ENCODE measurements around the gene KCNB1.
"Not testable (repeated sequence)": the region's sequence is repeated elsewhere in the genome, so short reads cannot be mapped to it uniquely, and the experiment has no call there.

Gene KCNB1

DNA sequence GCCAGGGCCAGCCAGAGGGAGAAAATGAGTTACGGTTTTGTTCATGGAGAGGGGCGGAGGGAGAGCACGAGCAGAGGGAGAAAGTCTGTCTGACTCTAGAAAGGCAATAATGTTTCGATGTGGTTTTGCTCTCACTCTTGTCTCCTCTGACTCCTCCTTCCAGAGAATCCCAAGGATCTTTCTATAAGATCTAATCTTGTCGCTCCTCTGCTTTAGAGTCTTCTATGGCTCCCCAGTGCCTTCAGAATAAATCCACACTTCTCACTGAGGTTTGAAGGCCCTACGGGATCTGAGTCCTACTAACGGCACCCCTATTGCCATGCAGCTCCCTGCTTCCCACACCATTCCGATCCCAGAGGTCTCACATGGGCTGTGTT is 66.8 kb downstream of the KCNB1 start:
- no peak overlapping the region for H3K4me3 ChIP-seq (ENCODE audit: low read depth, low read length)
- no peak for DNase-seq (ENCODE audit: low read depth)
- TF ChIP-seq, protein P1, sequence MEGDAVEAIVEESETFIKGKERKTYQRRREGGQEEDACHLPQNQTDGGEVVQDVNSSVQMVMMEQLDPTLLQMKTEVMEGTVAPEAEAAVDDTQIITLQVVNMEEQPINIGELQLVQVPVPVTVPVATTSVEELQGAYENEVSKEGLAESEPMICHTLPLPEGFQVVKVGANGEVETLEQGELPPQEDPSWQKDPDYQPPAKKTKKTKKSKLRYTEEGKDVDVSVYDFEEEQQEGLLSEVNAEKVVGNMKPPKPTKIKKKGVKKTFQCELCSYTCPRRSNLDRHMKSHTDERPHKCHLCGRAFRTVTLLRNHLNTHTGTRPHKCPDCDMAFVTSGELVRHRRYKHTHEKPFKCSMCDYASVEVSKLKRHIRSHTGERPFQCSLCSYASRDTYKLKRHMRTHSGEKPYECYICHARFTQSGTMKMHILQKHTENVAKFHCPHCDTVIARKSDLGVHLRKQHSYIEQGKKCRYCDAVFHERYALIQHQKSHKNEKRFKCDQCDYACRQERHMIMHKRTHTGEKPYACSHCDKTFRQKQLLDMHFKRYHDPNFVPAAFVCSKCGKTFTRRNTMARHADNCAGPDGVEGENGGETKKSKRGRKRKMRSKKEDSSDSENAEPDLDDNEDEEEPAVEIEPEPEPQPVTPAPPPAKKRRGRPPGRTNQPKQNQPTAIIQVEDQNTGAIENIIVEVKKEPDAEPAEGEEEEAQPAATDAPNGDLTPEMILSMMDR (IDR thresholded peaks at IDR 0.05; ENCODE audit: control insufficient read depth, extremely low read depth, insufficient read depth): no peak

- H3K4me3 ChIP-seq (ENCODE audit: low read depth, low read length): no peak overlapping the region
- TF ChIP-seq, protein P1 (IDR thresholded peaks at IDR 0.05; ENCODE audit: control insufficient read depth, extremely low read depth, insufficient read depth): no peak
- DNase-seq (ENCODE audit: low read depth): no peak
Observed at GRCh38 chr20:49415005-49415667, 67.3 kb downstream of the KCNB1 start.

DNA sequence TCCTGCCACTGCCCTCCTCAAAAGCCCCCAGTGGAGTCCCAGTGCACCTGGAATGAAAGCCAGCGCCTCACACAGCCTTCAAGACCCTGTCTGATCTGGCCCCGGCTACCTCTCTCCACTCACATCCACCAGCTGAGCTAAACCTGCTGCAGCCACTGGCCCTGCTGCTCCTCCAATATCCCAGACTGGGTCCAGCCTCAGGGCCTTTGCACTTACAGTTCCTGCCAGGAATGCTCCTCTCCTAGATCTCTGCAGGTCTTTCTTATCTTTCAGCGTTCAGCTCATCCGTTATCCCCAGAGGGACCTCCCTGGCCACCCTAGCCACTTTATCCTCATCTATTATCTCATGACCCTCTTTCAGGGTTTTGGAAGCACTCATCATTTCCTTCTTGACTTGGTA is 68.8 kb downstream of the KCNB1 start:
- DNase-seq (ENCODE audit: low read depth): no peak
- H3K4me3 ChIP-seq (ENCODE audit: low read depth, low read length): no peak overlapping the region
- TF ChIP-seq, protein P1 (IDR thresholded peaks at IDR 0.05; ENCODE audit: control insufficient read depth, extremely low read depth, insufficient read depth): no peak

- no peak overlapping the region for H3K4me3 ChIP-seq (ENCODE audit: low read depth, low read length)
- TF ChIP-seq, protein P1 (IDR thresholded peaks at IDR 0.05; ENCODE audit: control insufficient read depth, extremely low read depth, insufficient read depth): no peak
- no peak for DNase-seq (ENCODE audit: low read depth)
Observed at GRCh38 chr20:49412953-49413352, 69.5 kb downstream of the KCNB1 start.

GRCh38 chr20:49412254-49412653 is 70.2 kb downstream of the KCNB1 start:
- no peak for DNase-seq (ENCODE audit: low read depth)
- TF ChIP-seq, protein P1 (IDR thresholded peaks at IDR 0.05; ENCODE audit: control insufficient read depth, extremely low read depth, insufficient read depth): no peak
- no peak overlapping the region for H3K4me3 ChIP-seq (ENCODE audit: low read depth, low read length)

DNA sequence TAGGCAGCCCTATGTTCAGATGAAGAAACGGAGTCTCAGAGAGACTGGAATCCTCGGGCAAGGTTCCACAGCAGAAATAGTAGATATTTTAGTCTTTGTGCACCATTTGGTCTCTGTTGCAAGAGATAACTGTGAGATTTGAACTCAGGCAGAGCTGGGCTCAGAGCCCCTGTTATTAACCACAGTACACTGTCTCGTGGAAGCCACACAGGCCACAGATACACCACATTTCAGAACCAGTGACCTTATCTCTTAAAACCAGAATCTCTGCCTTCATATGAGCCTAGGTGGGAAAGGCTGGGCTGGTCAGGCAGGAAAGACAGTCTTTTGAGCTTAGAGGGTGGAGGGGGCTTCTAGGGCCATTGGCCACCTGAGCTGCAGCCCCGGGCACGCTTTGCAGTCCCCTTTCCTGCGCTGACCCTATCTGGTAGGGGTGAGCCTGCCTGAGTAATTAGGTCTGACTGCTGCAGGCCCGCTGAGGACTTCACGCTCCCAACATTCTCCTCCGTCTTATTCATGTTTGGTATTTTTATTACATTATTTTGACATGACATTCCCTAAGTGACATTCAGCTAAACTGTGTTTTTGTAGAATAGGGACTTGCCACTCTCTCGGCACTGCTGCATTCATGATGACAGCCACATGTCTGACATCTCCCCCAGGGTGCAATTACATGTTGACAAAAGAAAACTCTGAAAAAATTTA is 71.1 kb downstream of the KCNB1 start:
- no peak overlapping the region for H3K4me3 ChIP-seq (ENCODE audit: low read depth, low read length)

DNA sequence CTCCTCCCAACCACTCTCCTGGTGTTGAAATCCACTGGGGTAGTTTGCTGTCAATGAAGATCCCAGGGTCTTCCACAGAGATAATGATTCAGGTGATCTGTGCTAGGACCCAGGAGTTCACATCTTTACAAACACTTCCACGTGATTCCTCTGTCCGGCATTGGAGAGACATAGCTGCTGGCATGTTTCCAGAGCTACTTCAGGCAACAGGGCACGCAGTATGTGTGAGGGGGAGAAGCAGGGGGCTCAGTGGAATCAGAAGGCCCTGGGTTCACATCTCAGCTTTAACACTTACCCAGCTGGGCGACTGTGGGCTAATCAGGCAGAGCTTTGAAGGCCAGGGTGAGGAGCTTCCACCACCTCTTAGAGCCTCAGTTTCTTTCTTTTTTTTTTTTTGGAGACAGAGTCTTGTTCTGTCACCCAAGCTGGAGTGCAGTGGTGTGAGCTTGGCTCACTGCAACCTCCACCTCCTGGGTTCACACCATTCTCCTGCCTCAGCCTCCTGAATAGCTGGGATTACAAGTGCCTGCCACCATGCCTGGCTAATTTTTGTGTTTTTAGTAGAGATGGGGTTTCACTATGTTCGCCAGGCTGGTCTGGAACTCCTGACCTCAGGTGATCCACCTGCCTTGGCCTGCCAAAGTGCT is 72.4 kb downstream of the KCNB1 start:
- DNase-seq (ENCODE audit: low read depth): not testable (repeated sequence)

More for the DNA sequence above, 71.1 kb downstream of the KCNB1 start:
- TF ChIP-seq, protein P1 (IDR thresholded peaks at IDR 0.05; ENCODE audit: control insufficient read depth, extremely low read depth, insufficient read depth): no peak
- DNase-seq (ENCODE audit: low read depth): no peak

More for the DNA sequence above, 72.4 kb downstream of the KCNB1 start:
- not testable (repeated sequence) for H3K4me3 ChIP-seq (ENCODE audit: low read depth, low read length)

Data from LNCaP clone FGC (cell line).